HEK293T (cell line): ENCODE measurements around the gene INTS13.

Experiments
- ARNT ChIP-seq: fragments of 450-650 bp; IDR thresholded peaks from 2 replicates; pipeline ENCODE4 v1.6.1; 2017; ENCODE audit warnings: mild to moderate bottlenecking
- BHLHE40 ChIP-seq: fragments of 450-650 bp; IDR thresholded peaks from 2 replicates; pipeline ENCODE4 v1.6.1; 2016; ENCODE audit warnings: mild to moderate bottlenecking, moderate library complexity, borderline replicate concordance
- FOXA1 ChIP-seq: fragments of 450-650 bp; IDR thresholded peaks from 2 replicates; pipeline ENCODE4 v1.6.1; 2016; ENCODE audit warnings: mild to moderate bottlenecking
- FOXK2 ChIP-seq: fragments of 450-650 bp; IDR thresholded peaks from 2 replicates; pipeline ENCODE4 v1.6.1; 2016; ENCODE audit warnings: mild to moderate bottlenecking
- FOXM1 ChIP-seq: fragments of 450-650 bp; IDR thresholded peaks from 2 replicates; pipeline ENCODE4 v1.6.1; 2017; ENCODE audit warnings: mild to moderate bottlenecking, borderline replicate concordance
- HDGF ChIP-seq: fragments of 450-650 bp; IDR thresholded peaks from 2 replicates; pipeline ENCODE4 v1.6.1; 2017; ENCODE audit warnings: antibody characterized with exemption, borderline replicate concordance
- L3MBTL2 ChIP-seq: fragments of 450-650 bp; conservative IDR thresholded peaks from 2 replicates; pipeline ENCODE4 v1.6.1; 2016; ENCODE audit warnings: mild to moderate bottlenecking
- LEF1 ChIP-seq: fragments of 450-650 bp; IDR thresholded peaks from 2 replicates; pipeline ENCODE4 v1.6.1; 2017; ENCODE audit warnings: mild to moderate bottlenecking, borderline replicate concordance
- NFRKB ChIP-seq: fragments of 450-650 bp; IDR thresholded peaks from 2 replicates; pipeline ENCODE4 v1.6.1; 2016; ENCODE audit warnings: mild to moderate bottlenecking, moderate library complexity
- SP1 ChIP-seq: fragments of 450-650 bp; IDR thresholded peaks from 2 replicates; pipeline ENCODE4 v1.6.1; 2017
- SUZ12 ChIP-seq: fragments of 450-650 bp; IDR thresholded peaks from 2 replicates; pipeline ENCODE4 v1.6.1; 2016; ENCODE audit warnings: mild to moderate bottlenecking
- TARDBP ChIP-seq: fragments of 450-650 bp; IDR thresholded peaks from 2 replicates; pipeline ENCODE4 v1.6.1; 2016
- ZNF384 ChIP-seq: fragments of 450-650 bp; IDR thresholded peaks from 2 replicates; pipeline ENCODE4 v1.6.1; 2016
- TF ChIP-seq, protein P1 (sequence below): fragments of 450-650 bp; IDR thresholded peaks from 2 replicates; pipeline ENCODE4 v1.6.1; 2016

DNA sequence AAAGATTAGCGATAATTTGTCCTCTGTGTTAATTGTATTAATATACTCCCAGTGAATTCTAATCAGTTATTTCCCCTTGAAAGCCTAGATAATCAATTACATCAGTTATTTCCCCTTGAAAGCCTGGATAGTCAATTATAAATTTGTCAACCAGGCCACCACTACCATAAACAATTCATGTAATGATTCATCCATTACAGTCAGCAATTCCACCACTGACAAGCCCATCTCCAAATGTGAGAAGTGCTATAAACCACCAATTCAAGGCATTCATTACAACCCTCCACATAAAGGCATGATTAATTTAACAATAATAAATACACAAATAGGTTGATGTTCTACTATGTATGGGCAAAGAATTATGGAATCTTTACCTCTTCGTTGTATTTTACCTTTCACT is 40.9 kb downstream of the INTS13 start:
- TF ChIP-seq BHLHE40 (no peak), SP1 (no peak), FOXA1 (no peak), FOXM1 (no peak), HDGF (no peak), ARNT (no peak), SUZ12 (no peak), FOXK2 (no peak), TARDBP (no peak), NFRKB (no peak), L3MBTL2 (no peak), LEF1 (no peak), ZNF384 (no peak)
- TF ChIP-seq, protein P1, sequence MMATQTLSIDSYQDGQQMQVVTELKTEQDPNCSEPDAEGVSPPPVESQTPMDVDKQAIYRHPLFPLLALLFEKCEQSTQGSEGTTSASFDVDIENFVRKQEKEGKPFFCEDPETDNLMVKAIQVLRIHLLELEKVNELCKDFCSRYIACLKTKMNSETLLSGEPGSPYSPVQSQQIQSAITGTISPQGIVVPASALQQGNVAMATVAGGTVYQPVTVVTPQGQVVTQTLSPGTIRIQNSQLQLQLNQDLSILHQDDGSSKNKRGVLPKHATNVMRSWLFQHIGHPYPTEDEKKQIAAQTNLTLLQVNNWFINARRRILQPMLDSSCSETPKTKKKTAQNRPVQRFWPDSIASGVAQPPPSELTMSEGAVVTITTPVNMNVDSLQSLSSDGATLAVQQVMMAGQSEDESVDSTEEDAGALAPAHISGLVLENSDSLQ: no peak
